SK-N-SH (cell line): ENCODE data around the gene SCAPER. TPM values are rescaled to one million over a fixed set of nuclear protein-coding genes. Genes with fewer than 3 reads are reported as not detected.

Experiments
- CTCF ChIA-PET: fragments of 300-600, 350-600 bp; formaldehyde crosslinking; extraction: SDS; loops from one replicate; lab custom pipeline; 2021; lab: Yijun Ruan, JAX
- POLR2A ChIA-PET: fragments of 350-600 bp; sonication (Branson Sonifier 250); formaldehyde crosslinking; extraction: SDS; loops from one replicate; lab custom pipeline; 2020; ENCODE audit warnings: antibody characterized with exemption, inconsistent platforms; lab: Yijun Ruan, JAX
- DNase-seq: peaks from one replicate; pipeline ENCODE4 v3.0.0; 2012
- H2AFZ ChIP-seq: fragments of 200-600 bp; sonication (generic); 2 replicates; pipeline ENCODE4 v1.8.1; 2016; ENCODE audit warnings: antibody characterized with exemption, mild to moderate bottlenecking, low read depth
- H3F3A ChIP-seq: fragments of 200-600 bp; sonication (generic); replicated peaks from 2 replicates; pipeline ENCODE3; 2016; ENCODE audit warnings: antibody characterized with exemption, mild to moderate bottlenecking; ENCODE audit not compliant: insufficient read depth
- H3K27ac ChIP-seq, 2 experiments: fragments of 200-500 bp in 1 of 2; fragments of 200-600 bp in 1 of 2; sonication (Bioruptor generic) in 1 of 2; sonication (generic), shearing (Covaris generic) in 1 of 2; 2 replicates each; pipeline versions ENCODE4 v1.5.1 to v1.6.1; 2014 to 2016; ENCODE audit warnings: low read depth in 2 of 2, inconsistent platforms in 1 of 2, low read length in 1 of 2, mild to moderate bottlenecking in 1 of 2, mixed read lengths in 1 of 2
- H3K27me3 ChIP-seq: fragments of 200-600 bp; sonication (generic), shearing (Covaris generic); 2 replicates; pipeline ENCODE4 v1.6.1; 2016; ENCODE audit warnings: mixed run types; ENCODE audit not compliant: insufficient read depth
- H3K36me3 ChIP-seq, 2 experiments: fragments of 200-500 bp in 1 of 2; fragments of 200-600 bp in 1 of 2; sonication (Bioruptor generic) in 1 of 2; sonication (generic) in 1 of 2; replicated peaks in 1 of 2; 2 replicates each; pipeline versions ENCODE3 to v1.5.1; 2014 to 2016; ENCODE audit warnings: low read length in 1 of 2, mild to moderate bottlenecking in 1 of 2; ENCODE audit not compliant: insufficient read depth in 2 of 2, control insufficient read depth in 1 of 2
- H3K4me1 ChIP-seq, 2 experiments: fragments of 200-500 bp in 1 of 2; fragments of 200-600 bp in 1 of 2; sonication (Bioruptor generic) in 1 of 2; sonication (generic), shearing (Covaris generic) in 1 of 2; 2 replicates each; pipeline versions ENCODE4 v1.5.1 to v1.6.1; 2014 to 2016; ENCODE audit warnings: low read depth in 1 of 2, low read length in 1 of 2, mixed run types in 1 of 2; ENCODE audit not compliant: insufficient read depth in 2 of 2, control insufficient read depth in 1 of 2
- H3K4me2 ChIP-seq: fragments of 200-600 bp; sonication (generic), shearing (Covaris generic); 2 replicates; pipeline ENCODE4 v1.6.1; 2017; ENCODE audit warnings: mixed run types
- H3K4me3 ChIP-seq, 2 experiments: fragments of 200-500 bp in 1 of 2; fragments of 200-600 bp in 1 of 2; sonication (Bioruptor generic) in 1 of 2; sonication (generic), shearing (Covaris generic) in 1 of 2; 2 replicates each; pipeline versions ENCODE4 v1.5.1 to v1.8.1; 2014 to 2016; ENCODE audit warnings: low read depth in 2 of 2, inconsistent platforms in 1 of 2, low read length in 1 of 2, mild to moderate bottlenecking in 1 of 2, mixed read lengths in 1 of 2, moderate library complexity in 1 of 2
- H3K79me2 ChIP-seq: fragments of 200-600 bp; sonication (generic); 2 replicates; pipeline ENCODE4 v1.8.1; 2017; ENCODE audit warnings: mild to moderate bottlenecking; ENCODE audit not compliant: insufficient read depth
- H3K9ac ChIP-seq: fragments of 200-600 bp; sonication (generic); 2 replicates; pipeline ENCODE4 v1.6.1; 2017; ENCODE audit warnings: mixed run types
- H3K9me2 ChIP-seq: fragments of 200-600 bp; sonication (generic); 2 replicates; pipeline ENCODE4 v1.6.1; 2017; ENCODE audit warnings: mixed run types
- H3K9me3 ChIP-seq: fragments of 200-600 bp; sonication (generic); 2 replicates; pipeline ENCODE4 v1.6.1; 2017; ENCODE audit warnings: mixed run types, mild to moderate bottlenecking, moderate library complexity
- H4K20me1 ChIP-seq: fragments of 200-600 bp; sonication (generic); 2 replicates; pipeline ENCODE4 v1.6.1; 2017; ENCODE audit warnings: mild to moderate bottlenecking, mixed run types; ENCODE audit not compliant: insufficient read depth
- CHD2 ChIP-seq: fragments of 150-350 bp; IDR thresholded peaks from 2 replicates; pipeline ENCODE4 v1.6.1; 2018; ENCODE audit warnings: low read length; ENCODE audit not compliant: partially characterized antibody
- CTCF ChIP-seq: fragments of 200-600 bp; sonication (generic); IDR thresholded peaks from 2 replicates; pipeline ENCODE4 v1.6.1; 2017; ENCODE audit warnings: antibody characterized with exemption, mild to moderate bottlenecking, moderate library complexity
- EZH2phosphoT487 ChIP-seq: fragments of 200-600 bp; sonication (generic); IDR thresholded peaks from 2 replicates; pipeline ENCODE4 v1.6.1; 2017; ENCODE audit warnings: low read depth, mixed run types, mild to moderate bottlenecking, antibody characterized with exemption, moderate library complexity, borderline replicate concordance
- FOSL2 ChIP-seq: IDR thresholded peaks from 2 replicates; pipeline ENCODE4 v1.4.0; 2012; ENCODE audit warnings: low read depth, mild to moderate bottlenecking, moderate library complexity, borderline replicate concordance
- FOXM1 ChIP-seq: IDR thresholded peaks from 2 replicates; pipeline ENCODE4 v1.4.0; 2012; ENCODE audit warnings: low read depth, mild to moderate bottlenecking
- GATA2 ChIP-seq: sonication (generic); formaldehyde crosslinking; IDR thresholded peaks from 2 replicates; pipeline ENCODE4 v1.5.0; 2020; ENCODE audit warnings: mild to moderate bottlenecking, missing genetic modification reagents
- JUND ChIP-seq: IDR thresholded peaks from 2 replicates; pipeline ENCODE4 v1.4.0; 2012
- POLR2AphosphoS5 ChIP-seq: IDR thresholded peaks from 2 replicates; pipeline ENCODE4 v1.6.1; 2012; ENCODE audit warnings: low read depth, low read length
- RFX5 ChIP-seq: IDR thresholded peaks from 2 replicates; pipeline ENCODE4 v1.6.1; 2012; ENCODE audit warnings: mild to moderate bottlenecking, improper control_type of control experiment, low read length
- RXRA ChIP-seq: IDR thresholded peaks from 2 replicates; pipeline ENCODE4 v1.4.0; 2012; ENCODE audit warnings: low read depth, mild to moderate bottlenecking, borderline replicate concordance
- USF1 ChIP-seq: IDR thresholded peaks from 2 replicates; pipeline ENCODE4 v1.4.0; 2012; ENCODE audit warnings: low read depth, borderline replicate concordance
- YY1 ChIP-seq: IDR thresholded peaks from 2 replicates; pipeline ENCODE4 v1.4.0; 2012; ENCODE audit warnings: low read depth, mild to moderate bottlenecking
- ZBTB33 ChIP-seq: IDR thresholded peaks from 2 replicates; pipeline ENCODE4 v1.4.0; 2012; ENCODE audit warnings: low read depth, borderline replicate concordance
- WGBS: methylation state at CpG from one replicate; pipeline ENCODE4 v1.1.6; 2017; ENCODE audit warnings: low lambda C conversion rate; 5-methylcytosine and 5-hydroxymethylcytosine counted together
- polyA plus RNA-seq, 3 experiments: library from polyadenylated mRNA; depleted of rRNA; stranded (reverse); fragments of >200 nt; gene quantifications; 2 replicates each; pipeline ENCODE4 v1.2.3, GENCODE V29; 2012

The SCAPER gene
- polyA plus RNA-seq, 1 of the 3 experiments (the other 2 are of a cell fraction): 1.8 TPM

- 62% methylated on average over 2 of the region's 2 CpGs for WGBS
- POLR2A ChIA-PET: no interaction called here
- Histone ChIP-seq H3K9me3 (no peaks in the 10 kb centered on the region), H3K79me2 (no peaks in the 10 kb centered on the region), H3K27ac (no peak overlapping the region), H3K9me2 (no peaks in the 10 kb centered on the region), H3K4me2 (no peak overlapping the region), H3K9ac (no peak overlapping the region), H2AFZ (no peak overlapping the region), H3K4me1 (no peaks in the 10 kb centered on the region), H4K20me1 (no peaks in the 10 kb centered on the region), H3K27me3 (no peaks in the 10 kb centered on the region), H3K4me3 (no peak overlapping the region), H3F3A (no peaks in the 10 kb centered on the region), H3K36me3 (no peaks in the 10 kb centered on the region)
- TF ChIP-seq RXRA (no peak), YY1 (no peak), RFX5 (no peak), USF1 (no peak), CHD2 (no peak)
- no peak for DNase-seq
- CTCF ChIA-PET: no interaction called here
Observed at GRCh38 chr15:76553564-76553963, 351.6 kb downstream of the SCAPER start.

GRCh38 chr15:76553102-76553501, 352.0 kb downstream of the SCAPER start:
- no peak overlapping the region for H3K9ac ChIP-seq
- no peaks in the 10 kb centered on the region for H3F3A ChIP-seq
- H3K79me2 ChIP-seq: no peaks in the 10 kb centered on the region
- POLR2A ChIA-PET: no interaction called here
- no peak overlapping the region for H3K27ac ChIP-seq
- 81% methylated on average over 4 of the region's 5 CpGs for WGBS
- H3K9me3 ChIP-seq: no peaks in the 10 kb centered on the region
- H3K36me3 ChIP-seq: no peaks in the 10 kb centered on the region
- TF ChIP-seq FOXM1 (no peak), CTCF (no peak), EZH2phosphoT487 (no peak), ZBTB33 (no peak), JUND (no peak), POLR2AphosphoS5 (no peak), GATA2 (CRISPR knock-in tag) (no peak), FOSL2 (no peak)
- no peak for DNase-seq
- H3K9me2 ChIP-seq: no peaks in the 10 kb centered on the region
- CTCF ChIA-PET: no interaction called here
- H2AFZ ChIP-seq: no peak overlapping the region
- H3K4me1 ChIP-seq: no peaks in the 10 kb centered on the region
- no peak overlapping the region for H3K4me2 ChIP-seq
- no peaks in the 10 kb centered on the region for H3K27me3 ChIP-seq
- H4K20me1 ChIP-seq: no peaks in the 10 kb centered on the region
- H3K4me3 ChIP-seq: no peak overlapping the region
